HK-2 (cell line): ENCODE results near the gene CAMTA1.

Source experiments
- DNase-seq: peaks from one replicate; pipeline ENCODE4 v3.0.0-alpha.2; 2018; ENCODE audit not compliant: unreplicated experiment

The CAMTA1 gene

GRCh38 chr1:7554385-7555235 lies 769.4 kb downstream of the CAMTA1 start:
- DNase-seq = no peak

- no peak for DNase-seq
Observed at GRCh38 chr1:7555391-7556185, 770.3 kb downstream of the CAMTA1 start.

GRCh38 chr1:7557301-7557891 lies 772.1 kb downstream of the CAMTA1 start:
- DNase-seq = no peak

- no peak for DNase-seq
Observed at GRCh38 chr1:7558041-7558461, 772.8 kb downstream of the CAMTA1 start.

- no peak for DNase-seq
Observed at GRCh38 chr1:7558481-7558880, 773.2 kb downstream of the CAMTA1 start.

GRCh38 chr1:7558921-7559869 lies 773.9 kb downstream of the CAMTA1 start:
- no peak for DNase-seq

GRCh38 chr1:7560128-7560527 lies 774.9 kb downstream of the CAMTA1 start:
- no peak for DNase-seq

- no peak for DNase-seq
Observed at GRCh38 chr1:7560601-7561181, 775.4 kb downstream of the CAMTA1 start.

- DNase-seq = no peak
Observed at GRCh38 chr1:7561331-7561921, 776.2 kb downstream of the CAMTA1 start.

- DNase-seq = no peak
Observed at GRCh38 chr1:7561936-7562728, 776.9 kb downstream of the CAMTA1 start.

GRCh38 chr1:7562729-7563605 lies 777.7 kb downstream of the CAMTA1 start:
- no peak for DNase-seq

GRCh38 chr1:7564137-7564536 lies 778.9 kb downstream of the CAMTA1 start:
- no peak for DNase-seq

GRCh38 chr1:7565099-7565750 lies 780.0 kb downstream of the CAMTA1 start:
- no peak for DNase-seq

GRCh38 chr1:7566417-7567375 lies 781.4 kb downstream of the CAMTA1 start:
- DNase-seq = no peak

GRCh38 chr1:7567376-7567775 lies 782.1 kb downstream of the CAMTA1 start:
- no peak for DNase-seq

- no peak for DNase-seq
Observed at GRCh38 chr1:7568053-7568452, 782.8 kb downstream of the CAMTA1 start.

GRCh38 chr1:7568901-7569524 lies 783.8 kb downstream of the CAMTA1 start:
- DNase-seq = no peak
